RWPE2 (cell line): ENCODE results near the gene PSORS1C1.

ENCODE experiments used
- ATAC-seq: fragments of 200-7000 bp; cut with Tn5 transposase; 3 replicates; pipeline ENCODE4 v1.9.1; 2021; ENCODE audit warnings: low read depth
- DNase-seq: peaks from one replicate; pipeline ENCODE4 v3.0.0-alpha.2; 2020; ENCODE audit warnings: low spot score
- H3K27ac ChIP-seq: fragments of 450-650 bp; 2 replicates; pipeline ENCODE4 v1.5.1; 2017; ENCODE audit warnings: mild to moderate bottlenecking; ENCODE audit not compliant: poor library complexity, severe bottlenecking
- H3K27me3 ChIP-seq: fragments of 250-450 bp; sonication (Bioruptor Pico); 2 replicates; pipeline ENCODE4 v1.5.1; 2021; ENCODE audit warnings: mild to moderate bottlenecking, moderate library complexity; ENCODE audit not compliant: insufficient read depth, poor library complexity, severe bottlenecking
- H3K36me3 ChIP-seq: fragments of 250-450 bp; sonication (Bioruptor Pico); 2 replicates; pipeline ENCODE4 v1.5.1; 2020; ENCODE audit warnings: low read depth, mild to moderate bottlenecking, moderate library complexity
- H3K4me1 ChIP-seq: fragments of 250-450 bp; sonication (Bioruptor Pico); 2 replicates; pipeline ENCODE4 v1.5.1; 2021; ENCODE audit warnings: mild to moderate bottlenecking, moderate library complexity; ENCODE audit not compliant: insufficient read depth, poor library complexity, severe bottlenecking
- H3K4me3 ChIP-seq: fragments of 250-450 bp; sonication (Bioruptor Pico); 2 replicates; pipeline ENCODE4 v1.5.1; 2021; ENCODE audit warnings: mild to moderate bottlenecking, moderate library complexity; ENCODE audit not compliant: severe bottlenecking
- H3K9me3 ChIP-seq: fragments of 250-450 bp; sonication (Bioruptor Pico); 2 replicates; pipeline ENCODE4 v1.5.1; 2021; ENCODE audit warnings: mild to moderate bottlenecking, moderate library complexity; ENCODE audit not compliant: severe bottlenecking
- TF ChIP-seq, protein P1 (sequence below): fragments of 450-650 bp; IDR thresholded peaks from one replicate; pipeline ENCODE4 v1.5.1; 2017; ENCODE audit warnings: mild to moderate bottlenecking, moderate library complexity; ENCODE audit not compliant: poor library complexity, severe bottlenecking

Gene PSORS1C1

DNA sequence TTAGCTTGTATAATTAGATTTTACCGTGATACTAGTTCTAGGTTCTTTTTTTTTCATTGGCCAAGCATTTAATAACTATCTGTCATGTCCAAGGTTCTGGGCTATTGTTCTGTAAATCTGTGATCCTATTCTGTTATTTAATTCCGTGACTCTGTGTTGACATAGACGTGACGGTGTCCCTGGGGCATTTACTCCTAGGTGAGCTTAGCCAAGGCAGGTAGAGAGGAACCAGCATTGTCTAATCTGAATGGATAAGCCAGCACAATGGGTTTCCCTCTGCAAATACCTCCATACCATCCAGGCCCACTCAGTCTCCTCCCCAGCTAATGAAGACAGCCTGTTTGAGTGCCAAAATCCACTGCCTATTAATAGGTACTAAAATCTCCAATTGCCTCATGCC is 14.5 kb downstream of the PSORS1C1 start:
- Histone ChIP-seq H3K9me3 (no peaks in the 10 kb centered on the region), H3K4me3 (no peak overlapping the region), H3K27me3 (no peaks in the 10 kb centered on the region), H3K36me3 (no peaks in the 10 kb centered on the region), H3K27ac (no peak overlapping the region), H3K4me1 (peaks cover 20% of the 10 kb centered on the region)
- ATAC-seq: no peak
- no peak for DNase-seq
- TF ChIP-seq, protein P1, sequence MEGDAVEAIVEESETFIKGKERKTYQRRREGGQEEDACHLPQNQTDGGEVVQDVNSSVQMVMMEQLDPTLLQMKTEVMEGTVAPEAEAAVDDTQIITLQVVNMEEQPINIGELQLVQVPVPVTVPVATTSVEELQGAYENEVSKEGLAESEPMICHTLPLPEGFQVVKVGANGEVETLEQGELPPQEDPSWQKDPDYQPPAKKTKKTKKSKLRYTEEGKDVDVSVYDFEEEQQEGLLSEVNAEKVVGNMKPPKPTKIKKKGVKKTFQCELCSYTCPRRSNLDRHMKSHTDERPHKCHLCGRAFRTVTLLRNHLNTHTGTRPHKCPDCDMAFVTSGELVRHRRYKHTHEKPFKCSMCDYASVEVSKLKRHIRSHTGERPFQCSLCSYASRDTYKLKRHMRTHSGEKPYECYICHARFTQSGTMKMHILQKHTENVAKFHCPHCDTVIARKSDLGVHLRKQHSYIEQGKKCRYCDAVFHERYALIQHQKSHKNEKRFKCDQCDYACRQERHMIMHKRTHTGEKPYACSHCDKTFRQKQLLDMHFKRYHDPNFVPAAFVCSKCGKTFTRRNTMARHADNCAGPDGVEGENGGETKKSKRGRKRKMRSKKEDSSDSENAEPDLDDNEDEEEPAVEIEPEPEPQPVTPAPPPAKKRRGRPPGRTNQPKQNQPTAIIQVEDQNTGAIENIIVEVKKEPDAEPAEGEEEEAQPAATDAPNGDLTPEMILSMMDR: no peak

DNA sequence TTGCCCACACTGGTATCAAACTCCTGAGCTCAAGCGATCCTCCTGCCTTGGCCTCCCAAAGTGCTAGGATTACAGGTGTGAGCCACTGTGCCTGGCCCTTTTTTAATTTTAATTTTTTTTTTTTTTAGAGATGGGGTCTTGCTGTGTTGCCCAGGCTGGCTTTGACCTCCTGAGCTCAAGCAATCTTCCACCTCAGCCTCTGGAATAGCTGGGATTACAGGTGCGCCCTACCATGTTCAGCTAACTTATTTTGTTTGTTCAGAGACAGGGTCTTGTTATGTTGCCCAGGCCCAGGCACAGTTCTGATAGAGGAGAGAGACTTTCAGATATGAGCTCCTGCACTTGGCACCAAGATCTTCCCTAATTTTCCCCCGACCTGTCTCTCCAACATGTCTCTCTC is 16.2 kb downstream of the PSORS1C1 start:
- TF ChIP-seq, protein P1: no peak
- ATAC-seq (no peak), DNase-seq (no peak)
- Histone ChIP-seq H3K4me1 (peaks cover 6% of the 10 kb centered on the region), H3K27ac (no peak overlapping the region), H3K27me3 (no peaks in the 10 kb centered on the region), H3K4me3 (no peak overlapping the region), H3K36me3 (no peaks in the 10 kb centered on the region), H3K9me3 (no peaks in the 10 kb centered on the region)

DNA sequence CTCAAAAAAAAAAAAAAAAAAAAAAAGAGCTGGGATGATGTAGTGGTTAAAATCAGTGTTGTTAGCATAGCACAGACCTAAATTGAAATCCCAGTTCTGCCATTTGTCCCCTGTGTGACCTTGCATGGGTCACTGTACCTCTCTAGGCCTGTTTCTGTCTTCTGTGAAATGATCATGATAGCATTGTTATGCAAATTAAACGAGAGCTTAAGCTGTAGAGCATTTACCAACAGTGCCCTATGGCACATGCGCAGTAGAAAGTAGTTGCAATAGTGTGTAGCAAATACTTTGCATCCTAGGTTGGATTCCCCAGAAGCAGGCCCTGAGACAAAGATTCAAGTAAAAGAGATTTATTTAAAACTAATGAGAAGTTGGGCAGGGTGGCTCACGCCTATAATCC is 17.0 kb downstream of the PSORS1C1 start:
- Histone ChIP-seq H3K27ac (no peak overlapping the region), H3K36me3 (no peaks in the 10 kb centered on the region), H3K4me1 (no peaks in the 10 kb centered on the region), H3K4me3 (no peak overlapping the region), H3K9me3 (no peaks in the 10 kb centered on the region), H3K27me3 (no peaks in the 10 kb centered on the region)
- TF ChIP-seq, protein P1: no peak
- no peak for DNase-seq
- ATAC-seq: no peak

DNA sequence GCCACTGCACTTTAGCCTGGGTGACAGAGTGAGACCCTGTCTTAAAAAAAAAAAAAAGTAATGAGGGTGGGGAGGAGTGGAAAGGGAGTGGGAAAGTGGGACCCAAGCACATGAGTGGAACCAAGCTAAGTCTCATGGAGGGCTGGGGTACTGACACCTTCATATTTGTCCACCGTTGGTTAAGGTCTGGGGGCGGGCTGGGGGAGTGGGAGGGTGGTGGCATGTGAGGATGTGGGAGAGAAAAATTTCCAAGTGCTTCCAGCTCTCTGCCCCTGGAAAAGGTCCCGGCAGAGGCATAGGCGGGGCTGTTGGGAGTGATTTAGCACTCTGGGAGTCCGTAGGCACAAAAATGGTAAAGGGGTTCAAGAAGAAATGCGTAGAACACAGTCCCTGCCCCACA is 18.2 kb downstream of the PSORS1C1 start:
- Histone ChIP-seq H3K36me3 (no peaks in the 10 kb centered on the region), H3K27ac (no peak overlapping the region), H3K27me3 (no peaks in the 10 kb centered on the region), H3K4me1 (no peaks in the 10 kb centered on the region), H3K9me3 (no peaks in the 10 kb centered on the region), H3K4me3 (no peak overlapping the region)
- DNase-seq (no peak), ATAC-seq (no peak)
- TF ChIP-seq, protein P1: no peak

DNA sequence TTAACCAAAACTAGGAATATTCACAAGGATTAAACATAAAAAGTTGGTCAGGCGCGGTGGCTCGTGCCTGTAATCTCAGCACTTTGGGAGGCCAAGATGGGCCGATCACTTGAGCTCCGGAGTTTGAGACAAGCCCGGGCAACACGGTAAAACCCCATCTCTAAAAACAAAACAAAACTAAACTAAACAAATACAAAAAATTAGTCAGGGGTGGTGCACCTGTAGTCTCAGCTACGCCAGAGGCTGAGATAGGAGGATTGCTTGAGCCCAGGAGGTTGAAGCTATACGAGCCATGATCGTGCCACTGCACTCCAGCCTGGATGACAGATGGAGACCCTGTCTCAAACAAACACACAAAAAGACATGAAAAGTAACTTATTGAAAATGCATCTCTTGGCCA is 21.1 kb downstream of the PSORS1C1 start:
- H3K9me3 ChIP-seq: no peaks in the 10 kb centered on the region
- H3K4me1 ChIP-seq: no peaks in the 10 kb centered on the region

More for the DNA sequence above, 21.1 kb downstream of the PSORS1C1 start:
- no peak for ATAC-seq
- DNase-seq: no peak
- Histone ChIP-seq H3K4me3 (no peak overlapping the region), H3K27ac (no peak overlapping the region), H3K27me3 (no peaks in the 10 kb centered on the region), H3K36me3 (no peaks in the 10 kb centered on the region)
- TF ChIP-seq, protein P1: no peak
